ENCODE measurements around the gene GNG12. TPM values are rescaled to one million over a fixed set of nuclear protein-coding genes. Genes with fewer than 3 reads are reported as not detected.

Gene GNG12
- total and polyA plus RNA-seq, 9 of the 15 experiments (the other 6 are each of a cell fraction or from before 2014, with no cell fraction given): 2.6 to 6.0 (median 4.1) TPM

DNA sequence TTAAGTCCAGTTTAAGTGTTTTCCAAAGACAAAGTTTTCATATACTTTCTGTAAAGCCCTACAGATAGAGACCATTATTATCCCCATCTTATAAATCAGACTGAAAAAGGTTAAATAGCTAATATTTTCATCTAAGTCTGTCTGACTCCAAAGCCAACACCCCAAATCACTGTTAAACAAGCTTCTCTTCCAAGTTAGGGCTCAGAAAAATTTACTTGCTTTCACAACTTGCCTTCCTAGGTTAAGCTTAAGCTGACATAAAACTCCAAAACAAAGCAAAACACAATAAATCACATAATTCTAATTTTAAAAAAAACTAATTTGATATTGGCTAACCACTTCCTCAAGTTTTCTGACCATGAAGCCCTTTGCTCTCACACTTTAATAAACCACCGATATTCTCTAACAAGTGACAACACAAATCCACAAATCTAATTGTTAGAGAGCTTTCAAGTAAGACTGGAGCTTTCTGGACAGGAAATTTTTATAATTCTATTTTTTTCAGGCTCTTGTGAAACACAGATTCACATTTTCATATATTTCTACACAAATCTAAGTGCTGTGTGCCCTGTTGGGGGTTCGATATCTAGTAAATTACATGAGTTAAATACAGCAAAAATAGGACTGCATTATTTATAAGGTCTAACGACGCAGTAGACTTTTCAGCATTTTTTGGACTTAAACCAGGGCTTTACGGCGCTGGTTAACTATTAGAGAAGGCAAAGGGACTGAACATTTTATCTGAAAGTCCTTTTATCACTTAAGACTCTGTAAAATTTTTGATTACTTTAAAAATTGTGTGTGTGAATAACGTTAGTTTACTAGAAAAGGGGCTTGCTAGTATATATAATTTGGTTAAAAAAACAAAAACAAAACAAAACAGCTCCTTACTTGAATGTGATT lies 2.1 kb downstream of the GNG12 start:
- Histone ChIP-seq H3K9me1 (ENCODE audit: control insufficient read depth, insufficient read depth, low read length) (no peaks in the 10 kb centered on the region), H3K27ac (ENCODE audit: extremely low read depth, low read depth, low read length) (no peak overlapping the region), H3K9me3 (replicated peaks; ENCODE audit: control insufficient read depth, insufficient read depth, low read depth, low read length) (no peaks in the 10 kb centered on the region), H3K27me3 (ENCODE audit: control insufficient read depth in 2 of 2, insufficient read depth in 2 of 2, low read length in 2 of 2) (peaks cover 21 to 29% of the 10 kb centered on the region in 2 experiments), H3K79me2 (ENCODE audit: control insufficient read depth, insufficient read depth, low read length) (no peaks in the 10 kb centered on the region), H2AFZ (ENCODE audit: low read depth, low read length) (peak overlapping the region; percentile 80; the same call in 1 of the 2 replicates), H3K4me3 (peak overlapping the region; percentile 51; the same call in 1 of the 2 replicates), H3K36me3 (ENCODE audit: control insufficient read depth, insufficient read depth, low read length) (no peaks in the 10 kb centered on the region), H3K4me2 (ENCODE audit: insufficient read depth, low read length) (peak overlapping the region; percentile 53; the same call in 1 of the 2 replicates), H4K20me1 (replicated peaks; ENCODE audit: control insufficient read depth, insufficient read depth, low read length) (no peaks in the 10 kb centered on the region), H3K9ac (ENCODE audit: insufficient read depth in 1 of 2, low read depth in 2 of 2, low read length in 2 of 2) (peak overlapping the region in 1 of 2 experiments; percentile 40; a peak in 2 of 4 replicates), H3K4me1 (replicated peaks in 1 of 2; ENCODE audit: control insufficient read depth in 2 of 2, insufficient read depth in 2 of 2, low read length in 2 of 2) (peaks cover 0 to 18% of the 10 kb centered on the region in 2 experiments; a peak in 3 of 5 replicates)
- WGBS (ENCODE audit: insufficient coverage, low coverage, missing lambda C conversion rate): 10% methylated on average over 7 of the region's 7 CpGs
- in situ Hi-C loops (cut with MboI) (no loop called here), intact Hi-C loops (cut with micrococcal nuclease) (loop anchor here (5.0 kb wide), 2 partner anchors 64 to 294 kb away; no protein-coding TSS in a partner anchor)
- no TSS peak for BruUV-seq (replicated peaks)
- DNase-seq (ENCODE audit: extremely low read depth in 1 of 4, low spot score in 3 of 4) (no peak), ATAC-seq (no peak), FAIRE-seq (no peak)
- ChIA-PET POLR2A (interaction anchor here (0.6 to 1.0 kb wide), 3 partner anchors 12 to 328 kb away, joined by 3 to 4 read pairs (median 4); no protein-coding TSS in a partner anchor), CTCF (ENCODE audit: low intra/inter-chr PET ratio) (no interaction called here)
- TF ChIP-seq CBX8 (IDR thresholded peaks at IDR 0.05; ENCODE audit: borderline replicate concordance, extremely low read depth, low read depth, low read length, poor library complexity, severe bottlenecking): peak; percentile 85
- TF ChIP-seq, protein P1, sequence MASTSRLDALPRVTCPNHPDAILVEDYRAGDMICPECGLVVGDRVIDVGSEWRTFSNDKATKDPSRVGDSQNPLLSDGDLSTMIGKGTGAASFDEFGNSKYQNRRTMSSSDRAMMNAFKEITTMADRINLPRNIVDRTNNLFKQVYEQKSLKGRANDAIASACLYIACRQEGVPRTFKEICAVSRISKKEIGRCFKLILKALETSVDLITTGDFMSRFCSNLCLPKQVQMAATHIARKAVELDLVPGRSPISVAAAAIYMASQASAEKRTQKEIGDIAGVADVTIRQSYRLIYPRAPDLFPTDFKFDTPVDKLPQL (IDR thresholded peaks at IDR 0.05; ENCODE audit: extremely low read depth, insufficient read length): no peak

All from K562 (cell line).